RPMI7951 (cell line): ENCODE measurements around the gene SURF4. TPM values are rescaled to one million over a fixed set of nuclear protein-coding genes. Genes with fewer than 3 reads are reported as not detected.

ENCODE experiments used
- DNase-seq: peaks from one replicate; pipeline ENCODE4 v3.0.0-alpha.2; 2012; ENCODE audit warnings: low read depth
- total RNA-seq: library from RNA; depleted of rRNA; stranded (reverse); fragments of >200 nt; shearing (Covaris generic); gene quantifications from 2 replicates; pipeline ENCODE4 v1.2.3, GENCODE V29; 2014

Gene SURF4
- total RNA-seq, 1 experiment from 2014 or later, result 188 TPM

DNA sequence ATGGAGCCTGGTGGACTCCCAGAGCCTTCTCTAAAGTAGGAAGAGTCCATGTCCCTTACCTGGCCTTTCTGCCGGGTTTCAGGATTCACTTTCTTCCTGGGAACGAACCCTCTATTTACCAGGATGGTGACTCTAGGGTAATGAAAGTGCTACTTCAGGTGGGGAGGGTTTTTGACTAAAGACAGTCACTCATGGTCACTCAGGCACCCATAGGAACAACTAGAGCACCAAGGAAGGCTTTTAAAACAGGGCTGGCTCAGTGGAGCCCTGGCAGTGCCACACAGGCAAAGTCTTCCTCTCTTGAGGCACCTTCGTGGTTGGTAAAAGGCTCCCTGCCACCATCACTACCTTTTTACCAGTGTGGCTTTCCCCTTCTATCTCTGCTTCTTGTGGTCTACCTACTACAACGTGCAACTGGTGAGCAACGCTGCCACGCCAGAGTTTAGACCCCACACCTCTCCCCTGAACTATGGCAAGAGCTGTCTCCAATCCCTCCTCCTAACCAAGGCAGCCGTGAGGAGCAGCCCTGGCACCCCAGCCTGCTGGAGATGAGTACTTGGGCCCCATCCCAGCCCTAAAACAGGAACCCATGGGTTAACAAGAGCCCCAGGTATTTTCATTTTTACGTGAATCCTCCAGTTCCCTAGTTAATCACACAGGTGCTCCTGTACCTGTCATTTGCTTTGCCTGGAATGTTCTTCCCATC, 23.1 kb downstream of the SURF4 start:
- no peak for DNase-seq

DNA sequence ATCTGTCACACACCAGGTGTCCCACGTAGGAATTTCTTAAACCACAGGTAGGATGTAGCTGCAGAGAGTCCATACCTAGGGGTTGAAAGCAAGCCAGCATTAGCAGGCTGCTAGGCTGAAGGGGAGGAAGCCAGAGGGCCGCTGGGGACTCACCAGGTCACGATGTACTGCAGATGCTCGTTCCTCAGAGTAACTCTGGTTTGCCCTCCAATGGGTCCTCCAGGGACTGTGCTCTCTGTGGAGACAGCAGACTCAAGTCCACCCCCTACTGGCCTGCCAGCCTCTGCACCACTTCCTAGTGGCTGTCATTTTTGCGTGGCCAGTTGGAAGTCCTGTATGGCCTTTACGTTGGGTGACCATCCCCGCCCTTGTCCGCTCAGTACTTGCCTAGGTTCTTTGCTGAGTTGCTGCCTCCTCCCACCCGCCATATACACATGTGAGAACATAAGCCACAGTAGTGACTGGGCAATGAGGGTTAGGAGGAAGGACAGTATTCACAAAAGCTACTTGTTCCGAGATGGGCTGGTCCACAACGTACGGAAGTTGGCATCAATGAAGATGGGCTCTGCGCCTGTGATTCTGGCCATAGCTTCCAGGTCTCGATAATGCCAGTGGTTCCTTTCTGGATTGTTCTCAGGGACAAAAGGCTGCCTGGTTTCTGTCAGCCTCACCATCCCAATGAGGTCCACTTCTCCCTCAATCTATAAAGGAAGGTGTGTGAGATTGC, 23.8 kb downstream of the SURF4 start:
- peak; percentile 60 for DNase-seq

DNA sequence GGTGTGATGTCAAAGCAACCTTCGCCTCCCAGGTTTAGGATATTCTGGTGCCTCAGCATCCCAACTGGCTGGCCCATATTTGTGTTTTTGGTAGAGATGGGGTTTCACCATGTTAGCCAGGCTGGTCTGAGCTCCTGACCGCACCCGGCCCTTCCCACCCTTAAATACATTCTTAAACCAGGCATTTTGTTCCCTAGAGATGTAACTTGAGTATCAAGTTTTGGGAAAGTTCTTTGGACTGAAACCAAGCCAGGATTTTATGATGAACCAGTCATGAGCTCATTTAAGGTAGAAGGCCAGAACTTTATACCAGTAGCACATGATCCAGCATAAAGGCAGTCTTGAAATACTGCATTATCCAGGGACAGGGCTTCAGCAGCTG, 24.3 kb downstream of the SURF4 start:
- no peak for DNase-seq

DNA sequence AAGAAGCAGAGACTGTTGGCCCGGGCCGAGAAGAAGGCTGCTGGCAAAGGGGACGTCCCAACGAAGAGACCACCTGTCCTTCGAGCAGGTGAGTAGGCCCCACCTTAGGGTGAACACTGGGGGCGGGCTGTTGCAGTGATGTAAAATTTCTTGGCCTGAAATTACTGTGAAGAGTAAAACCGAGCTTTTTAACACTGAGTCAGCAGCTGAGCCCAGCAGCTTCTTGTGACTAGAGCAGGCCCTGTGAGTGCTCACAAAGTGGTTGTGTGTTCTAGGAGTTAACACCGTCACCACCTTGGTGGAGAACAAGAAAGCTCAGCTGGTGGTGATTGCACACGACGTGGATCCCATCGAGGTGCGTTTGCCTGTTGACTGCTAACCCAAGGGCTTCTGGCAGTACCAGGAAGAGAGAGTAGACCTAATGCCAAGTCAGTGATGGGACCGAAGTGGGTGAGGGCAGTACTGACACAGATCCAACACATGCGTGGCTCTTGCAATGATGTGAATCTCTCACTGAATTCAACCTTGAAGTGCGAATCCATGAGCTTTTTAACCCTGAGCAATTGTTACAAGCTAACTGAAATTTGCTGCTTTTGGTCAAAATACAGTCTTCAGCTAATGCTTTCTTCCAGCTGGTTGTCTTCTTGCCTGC, 25.8 kb downstream of the SURF4 start:
- no peak for DNase-seq

DNA sequence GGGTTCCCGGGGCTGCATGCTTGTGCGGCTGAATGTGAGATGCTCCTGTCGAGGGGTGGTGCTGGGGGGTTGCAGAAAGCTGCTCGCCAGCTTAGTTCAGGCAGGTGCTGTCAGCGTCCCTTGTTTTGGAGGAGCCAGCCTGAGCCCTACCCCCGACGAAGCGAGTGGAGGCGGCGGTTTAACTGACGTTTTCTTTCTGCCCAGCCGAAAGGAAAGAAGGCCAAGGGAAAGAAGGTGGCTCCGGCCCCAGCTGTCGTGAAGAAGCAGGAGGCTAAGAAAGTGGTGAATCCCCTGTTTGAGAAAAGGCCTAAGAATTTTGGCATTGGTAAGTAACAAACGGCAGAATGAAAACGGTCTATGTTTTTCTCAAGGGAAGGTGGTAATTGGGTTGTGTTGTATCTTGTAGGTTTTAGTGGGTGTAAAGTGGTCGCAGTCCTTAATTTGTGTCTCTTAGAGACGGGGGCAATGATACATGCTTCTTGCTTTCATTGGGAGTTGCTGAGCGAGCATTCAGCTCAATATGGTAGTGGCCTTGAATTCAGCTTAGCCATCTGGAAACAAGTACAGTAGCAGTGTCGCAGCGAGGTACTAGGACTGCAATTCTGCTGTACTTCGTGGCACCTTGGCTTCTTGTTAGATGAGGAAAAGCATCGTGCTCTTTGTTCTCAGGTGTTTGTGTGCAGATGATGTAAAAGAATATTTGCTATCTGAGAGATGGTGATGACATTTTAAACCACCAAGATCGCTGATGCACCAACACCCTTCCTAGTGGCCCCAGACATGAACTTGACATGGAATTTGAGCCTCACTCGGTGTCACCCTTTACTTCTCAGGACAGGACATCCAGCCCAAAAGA, 26.9 kb downstream of the SURF4 start:
- no peak for DNase-seq

DNA sequence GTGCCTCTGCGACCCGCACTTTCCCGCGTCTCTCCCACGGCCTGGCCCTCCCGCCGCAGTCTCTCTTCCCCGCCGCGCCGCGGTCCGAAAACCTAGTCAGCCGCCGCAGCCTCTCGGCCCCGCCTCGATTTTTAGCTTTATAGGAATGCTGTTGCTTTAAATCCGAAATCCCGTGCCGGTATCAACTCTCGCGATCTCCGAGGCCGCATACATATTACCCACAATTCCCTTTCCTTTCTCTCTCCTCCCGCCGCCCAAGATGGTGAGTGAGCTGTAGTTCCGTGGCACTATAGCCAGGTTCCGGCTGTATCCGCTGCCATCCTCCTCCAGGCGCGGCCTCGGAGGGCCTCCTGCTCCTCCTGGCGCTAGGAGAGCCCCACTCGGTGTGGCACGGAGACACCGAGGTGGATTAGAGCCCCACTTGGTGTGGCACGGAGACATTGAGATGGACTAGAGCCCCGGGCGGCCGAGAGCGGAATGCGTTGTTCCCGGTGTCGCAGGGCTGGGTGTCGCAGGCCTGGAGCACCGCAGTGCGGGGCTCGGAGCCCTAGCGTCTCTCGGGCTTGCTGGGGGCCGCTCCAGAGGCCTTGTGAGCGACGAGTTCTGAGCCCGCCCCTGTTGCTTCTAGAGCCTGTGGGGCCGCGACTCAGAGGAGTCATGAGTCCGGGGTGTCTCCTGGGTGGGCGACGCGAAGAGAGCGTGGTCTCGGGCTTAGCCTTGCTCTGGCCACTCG, 27.7 kb downstream of the SURF4 start, which contains the start of the genes MED22 and RPL7A:
Gene MED22 (minus strand): TSS at position 147 of the 733 bp plus-strand sequence. CDS start 1,469 bp downstream, outside the sequence.
Gene RPL7A (plus strand): TSS at position 234 of the 733 bp plus-strand sequence. CDS start 26 bp downstream, at position 260.
- peak; percentile 93 for DNase-seq

DNA sequence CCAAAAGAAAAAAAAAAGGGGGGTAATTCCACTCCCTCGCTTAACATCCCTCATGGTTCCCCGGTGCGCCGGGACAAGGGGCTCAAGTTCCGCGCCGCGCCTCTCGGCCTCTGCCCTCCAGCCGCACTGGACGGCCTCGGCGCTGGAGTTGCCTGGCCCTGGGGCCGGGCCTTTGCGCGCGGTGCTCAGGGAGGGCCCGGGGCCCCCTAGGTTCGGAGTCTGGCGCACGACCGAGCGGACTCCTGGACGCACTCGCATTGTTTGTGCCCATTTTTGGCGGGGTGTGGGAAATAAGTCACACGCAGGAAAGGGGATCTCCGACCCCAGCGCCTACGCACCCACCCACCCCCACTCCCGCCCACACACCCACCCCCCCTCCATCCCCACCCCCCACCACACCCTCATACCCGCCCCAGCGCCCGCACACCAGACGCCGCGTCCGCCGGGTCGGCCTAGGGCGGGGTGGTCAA, 28.3 kb downstream of the SURF4 start:
- DNase-seq, result peak; percentile 35

DNA sequence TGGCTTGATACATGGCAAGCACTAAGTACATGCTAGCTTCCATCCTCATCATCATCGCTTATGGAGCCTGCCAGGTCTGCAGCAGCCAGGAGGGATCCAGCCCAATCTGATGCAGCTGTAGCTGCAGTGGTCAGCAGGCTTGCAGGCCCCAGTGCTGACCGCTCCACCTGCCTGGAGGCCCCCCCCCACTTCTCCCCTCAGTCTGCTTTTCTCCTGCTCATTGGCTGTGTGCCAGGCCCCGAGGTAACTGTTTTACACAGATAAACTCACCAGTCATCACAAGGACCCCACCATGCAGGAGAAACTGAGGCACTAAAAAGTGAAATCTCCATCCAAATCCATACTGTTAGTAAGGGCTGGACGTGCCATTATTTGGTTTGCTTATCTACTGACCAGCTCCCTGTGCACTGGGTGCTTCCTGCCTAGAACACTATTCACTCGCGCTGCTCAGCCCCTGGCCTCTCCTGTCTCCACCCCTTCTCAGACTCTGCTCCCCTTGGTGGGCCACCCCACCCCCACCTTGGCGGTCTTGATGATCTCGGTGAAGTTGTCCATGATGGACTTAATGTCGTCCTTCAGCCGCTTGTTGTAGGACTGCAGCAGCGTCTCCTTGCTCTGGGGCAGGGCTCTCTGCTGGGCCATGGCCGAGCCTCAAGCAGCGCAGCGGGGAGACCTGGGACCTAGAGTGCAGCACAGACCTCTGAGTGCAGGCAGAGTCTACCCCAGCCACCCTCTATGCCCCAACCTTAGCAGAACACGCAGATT, 29.7 kb downstream of the SURF4 start:
- no peak for DNase-seq

DNA sequence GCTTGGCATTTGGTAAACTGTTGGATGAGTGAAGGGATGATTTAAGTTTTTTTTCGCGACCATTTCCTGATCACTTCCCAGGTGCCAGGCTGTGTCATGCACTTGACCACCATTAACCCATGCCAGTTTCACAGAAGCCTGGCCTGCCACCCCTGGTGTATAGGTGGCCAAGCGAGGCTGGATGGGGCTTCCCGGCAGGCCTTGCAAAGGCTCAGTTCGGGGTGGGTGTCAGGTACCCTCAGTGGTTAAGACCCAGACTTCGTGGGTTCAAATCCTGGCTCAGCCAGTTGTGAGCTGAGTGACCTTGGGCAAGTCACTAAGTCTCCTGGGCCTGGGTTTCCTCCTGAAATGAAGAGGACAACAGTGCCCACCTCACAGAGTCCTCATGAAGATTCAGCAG, 30.3 kb downstream of the SURF4 start:
- DNase-seq, result no peak

DNA sequence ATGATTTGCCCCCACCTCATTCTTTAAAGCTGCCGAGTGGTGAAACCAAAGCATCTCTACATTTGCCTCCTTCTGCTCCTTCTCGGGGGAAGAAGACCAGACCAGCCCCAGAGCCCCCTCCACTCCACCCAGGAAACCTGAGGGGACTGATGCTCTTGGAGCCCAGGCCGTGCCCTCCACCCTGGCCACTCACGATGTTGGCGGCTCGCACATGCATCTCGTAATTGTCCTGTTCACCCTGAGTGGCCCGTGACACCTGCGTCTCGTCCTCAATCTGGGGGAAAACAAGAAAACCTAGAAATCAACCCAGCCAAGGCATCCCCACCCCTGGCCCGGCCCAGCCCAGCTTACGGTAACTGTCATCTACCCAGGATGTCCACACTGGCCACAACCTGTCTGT, 30.9 kb downstream of the SURF4 start:
- DNase-seq, result no peak

DNA sequence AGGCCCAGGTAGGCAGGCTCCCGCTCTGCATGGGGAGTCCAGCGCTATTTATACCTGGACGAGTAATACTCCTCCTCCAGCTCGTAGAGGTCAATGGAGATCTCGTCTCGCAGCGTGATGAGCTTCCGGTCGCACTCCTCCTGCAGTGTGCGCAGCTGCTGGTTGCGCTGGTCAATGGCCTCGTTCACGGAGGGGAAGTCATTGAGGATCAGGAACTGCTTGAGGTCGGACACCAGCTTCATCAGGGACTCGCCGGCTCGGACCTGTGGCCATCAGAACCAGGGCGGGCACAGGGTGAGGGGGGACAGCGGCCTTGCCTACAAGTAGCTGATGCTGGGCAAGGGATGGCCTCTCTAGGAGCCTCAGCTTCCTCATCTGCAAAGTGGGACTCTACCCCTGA, 31.8 kb downstream of the SURF4 start:
- no peak for DNase-seq

DNA sequence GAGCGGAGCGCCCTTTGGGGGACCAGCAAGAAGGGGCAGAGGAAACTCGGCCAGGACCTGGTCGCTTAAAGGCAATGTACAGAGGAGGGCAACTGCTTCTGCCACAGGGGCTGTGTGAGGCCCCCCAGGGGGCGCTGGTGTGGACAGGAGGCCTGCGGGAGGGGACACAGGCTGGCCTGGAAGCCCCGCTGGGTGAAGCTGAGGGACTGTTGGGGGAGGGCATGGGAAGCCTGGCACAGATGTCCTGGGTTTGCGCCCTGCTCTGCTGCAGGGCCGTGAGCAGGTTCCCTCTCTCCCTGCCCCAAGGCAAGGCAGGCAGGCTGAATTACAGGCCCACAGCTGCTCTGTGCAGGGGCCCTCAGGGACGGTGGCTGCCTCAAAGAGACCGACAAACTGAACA, 33.3 kb downstream of the SURF4 start:
- DNase-seq, result no peak

DNA sequence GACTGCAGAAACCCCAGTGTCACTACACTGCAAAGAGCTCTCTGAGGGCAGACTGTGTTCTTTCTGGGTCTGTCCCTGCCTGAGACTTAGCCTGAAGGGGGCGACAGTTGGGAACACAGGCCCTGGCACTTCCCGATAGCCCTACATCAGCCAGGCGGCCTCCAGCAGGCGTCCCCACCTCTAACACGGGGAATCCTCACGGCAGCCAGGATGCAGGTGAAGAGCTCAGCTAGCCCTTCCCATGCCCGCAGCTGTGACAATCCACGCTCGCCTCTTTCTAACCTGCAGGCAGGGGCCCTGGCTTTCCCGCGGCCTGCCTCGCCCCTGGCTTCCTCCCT, 33.8 kb downstream of the SURF4 start:
- DNase-seq, result no peak

DNA sequence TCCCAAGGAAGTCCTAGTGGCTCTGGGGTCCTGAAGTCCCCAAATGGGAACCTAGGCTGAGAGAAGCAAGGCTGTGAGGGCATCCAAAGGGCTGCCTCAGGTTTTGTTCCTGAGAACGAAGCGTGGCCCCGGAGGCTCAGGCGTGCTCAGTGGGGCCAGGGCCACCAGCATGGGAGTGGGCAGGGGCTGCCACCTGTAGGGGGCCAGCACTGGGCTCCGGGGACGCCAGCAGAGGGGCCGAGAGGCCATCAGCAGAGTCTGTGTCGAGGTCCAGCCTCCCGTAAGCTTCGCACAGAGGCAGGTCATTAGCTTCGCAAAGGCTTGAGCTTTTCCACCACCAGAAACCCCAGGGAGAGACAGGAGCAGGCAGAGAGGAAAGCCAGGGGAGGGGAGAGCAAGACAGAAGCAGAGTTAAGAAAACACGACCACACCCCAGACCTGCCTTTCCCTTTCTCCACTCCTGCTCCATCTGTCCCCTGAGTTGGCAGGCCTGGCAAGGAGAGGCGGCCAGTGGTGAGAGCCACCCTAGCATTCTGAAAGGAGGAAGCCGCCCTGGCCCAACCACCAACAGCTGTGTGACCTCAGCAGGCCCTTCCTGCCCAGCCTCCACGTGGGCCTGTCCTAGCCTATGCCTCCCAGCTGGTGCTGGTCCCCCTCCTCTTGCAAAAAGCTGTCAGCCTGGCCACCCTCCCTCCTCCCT, 34.3 kb downstream of the SURF4 start:
- DNase-seq, result no peak

DNA sequence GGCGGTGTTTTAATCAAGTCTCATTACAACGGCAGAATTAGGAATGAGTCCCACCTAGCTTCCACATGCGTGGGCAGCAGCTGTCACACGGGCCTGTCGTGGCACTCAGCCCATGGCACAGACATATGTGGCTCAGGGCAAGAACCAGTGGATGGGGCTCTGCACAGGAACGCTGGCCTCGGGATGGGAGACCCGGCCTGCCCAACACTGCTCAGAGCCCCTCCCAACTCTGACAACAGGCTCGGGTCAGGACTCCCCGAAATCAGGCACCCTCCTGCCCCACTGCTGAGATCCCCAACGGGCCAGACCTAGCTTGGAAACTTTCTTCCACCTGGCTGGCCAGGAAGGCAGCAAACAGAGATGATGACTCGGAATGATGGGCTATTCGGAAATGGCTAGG, 34.9 kb downstream of the SURF4 start:
- no peak for DNase-seq

DNA sequence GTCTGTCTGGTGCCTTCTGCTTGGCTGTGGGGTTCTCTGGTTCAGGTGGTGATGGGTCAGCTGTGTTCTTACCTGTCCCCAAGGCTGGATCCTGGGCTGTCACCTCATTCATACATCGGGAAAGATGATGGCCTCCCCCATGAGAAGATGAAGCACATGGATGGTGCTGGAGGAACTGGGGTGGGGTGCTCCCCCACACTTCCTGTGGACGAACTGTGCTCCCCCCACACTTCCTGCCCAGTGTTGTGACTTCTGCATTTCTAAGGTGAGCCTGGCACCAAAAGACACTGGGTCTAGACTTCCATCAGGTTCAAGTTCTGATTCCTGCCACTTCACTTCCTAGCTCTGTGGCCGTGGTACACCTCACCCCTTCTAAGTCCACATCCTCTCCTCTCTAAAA, 35.6 kb downstream of the SURF4 start:
- no peak for DNase-seq

DNA sequence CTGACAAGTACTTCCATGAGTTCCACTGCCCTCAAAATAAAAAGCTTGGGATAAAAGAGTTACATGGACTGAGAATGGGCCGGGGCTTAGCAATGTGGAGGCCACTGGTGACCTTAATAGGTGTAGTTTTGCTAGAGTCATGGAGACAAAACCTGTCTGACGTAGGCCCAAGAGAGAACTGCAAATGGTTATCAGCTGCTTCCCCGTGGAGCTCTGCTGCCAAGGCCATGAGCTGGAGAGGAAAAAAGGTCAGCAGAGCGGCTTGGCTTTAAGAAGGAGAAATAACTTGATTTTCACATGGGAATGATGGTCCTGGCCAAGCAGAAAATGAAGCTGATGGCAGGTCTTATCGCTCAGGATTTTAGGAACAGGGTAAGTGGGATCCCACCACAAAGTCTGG, 36.2 kb downstream of the SURF4 start:
- DNase-seq, result no peak

DNA sequence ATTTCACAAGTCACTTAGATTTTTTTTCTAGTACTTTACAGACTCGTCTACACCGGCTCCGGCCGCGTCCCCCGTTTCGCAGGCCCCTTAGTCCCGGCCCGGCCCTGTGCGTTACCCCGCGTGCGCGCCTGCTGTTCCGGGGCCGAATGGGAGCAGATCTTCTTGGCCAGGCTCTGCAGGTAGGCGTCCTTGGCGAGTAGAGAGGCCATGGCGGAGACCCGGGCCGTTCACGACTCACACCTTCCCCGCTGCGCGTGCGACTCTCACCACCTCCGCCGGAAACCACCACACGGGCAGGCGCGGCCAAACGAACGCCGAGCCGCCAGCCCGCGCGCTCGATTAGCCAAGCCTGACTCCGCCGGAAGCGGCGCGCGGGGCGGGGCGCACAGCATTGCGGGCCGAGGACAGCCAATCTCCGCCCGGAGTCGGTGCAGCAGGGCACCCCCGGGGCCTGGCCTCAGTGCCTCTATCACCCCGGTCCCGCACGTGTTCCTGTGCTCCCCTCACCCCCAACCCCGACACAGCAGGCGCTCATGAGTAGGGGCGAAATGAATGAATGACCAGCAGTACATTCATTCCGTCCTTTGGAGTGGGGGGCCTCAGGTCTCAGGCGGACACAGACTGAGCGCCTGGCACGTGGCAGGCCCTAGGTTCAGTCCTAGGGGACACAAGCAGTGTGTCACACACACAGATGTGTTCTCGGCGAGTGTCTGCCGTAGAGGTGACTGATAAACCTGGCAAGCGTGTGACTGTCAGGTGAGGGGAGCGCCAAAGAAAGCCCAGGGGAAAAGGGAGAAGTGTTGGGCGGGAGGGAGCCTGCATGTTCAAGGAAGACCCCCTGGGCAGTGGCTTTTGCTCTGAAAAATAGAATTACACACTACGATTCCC, 39.7 kb downstream of the SURF4 start, which contains the start of gene SURF6:
Gene SURF6 (minus strand): TSS at position 265 of the 888 bp plus-strand sequence. CDS start 56 bp downstream, at position 209.
- DNase-seq, result peak; percentile 84
